ENCODE data around the gene ACAA1.

DNA sequence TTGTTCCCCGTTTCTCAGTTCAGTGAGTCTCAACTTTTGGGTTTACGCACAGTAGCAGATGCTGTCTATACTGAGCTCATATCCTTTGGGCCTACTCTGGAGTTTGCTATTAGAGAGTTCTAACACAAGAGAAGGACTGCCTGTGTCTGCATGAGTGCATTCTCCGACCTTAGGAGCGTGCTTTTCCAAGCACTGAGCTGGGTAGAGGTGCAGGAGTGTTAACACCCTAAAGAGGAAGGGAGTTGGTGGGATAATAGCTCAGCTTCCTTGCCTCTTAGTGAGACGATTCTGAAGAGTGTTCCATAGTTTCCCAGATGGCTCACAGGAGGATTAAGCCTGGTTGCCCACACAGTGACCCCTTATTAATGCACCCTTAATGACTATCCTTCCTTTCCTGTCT lies 21.5 kb upstream of the ACAA1 start:
- TF ChIP-seq YY1 (IDR thresholded peaks at IDR 0.05; ENCODE audit: insufficient read depth, insufficient read length) (no peak), ZNF274 (IDR thresholded peaks at IDR 0.05; ENCODE audit: low read depth, low read length) (no peak)
